ENCODE data around the gene TNIK.

DNA sequence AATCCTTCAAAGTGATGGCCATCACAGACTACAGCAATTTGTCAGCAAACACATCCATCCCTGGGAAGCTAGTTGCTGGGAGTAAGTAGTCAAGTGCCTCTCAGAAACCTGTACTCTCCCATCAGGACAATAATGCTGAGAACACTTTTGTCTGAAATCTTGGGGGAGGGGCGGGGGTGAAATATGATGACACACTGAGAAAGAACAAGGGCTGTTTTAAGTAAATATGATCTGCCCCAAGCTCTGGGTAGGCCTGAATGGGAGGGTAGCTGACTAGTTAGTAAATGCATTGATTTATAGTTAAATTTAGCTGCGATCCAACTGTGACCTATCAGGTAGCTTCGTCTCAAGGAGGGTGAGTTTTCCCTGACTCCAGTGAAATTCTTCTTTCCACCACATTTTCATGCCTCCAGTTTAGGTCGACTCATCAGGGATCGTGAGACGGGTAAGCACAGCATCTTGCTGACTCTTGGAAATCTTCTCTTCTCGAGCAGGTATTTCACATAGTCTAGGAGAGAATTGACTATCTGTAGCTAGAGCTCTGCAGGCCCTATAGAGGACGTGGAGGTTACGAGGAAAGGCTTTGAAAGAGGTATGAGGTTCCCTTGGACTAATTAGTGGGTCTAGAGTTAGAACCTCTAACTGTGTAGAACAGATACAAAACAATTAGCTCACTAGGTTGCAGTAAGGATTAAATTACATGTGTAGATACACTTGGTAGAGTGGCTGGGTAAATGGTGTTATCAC, 220.3 kb downstream of the TNIK start:
- TF ChIP-seq, protein P1, sequence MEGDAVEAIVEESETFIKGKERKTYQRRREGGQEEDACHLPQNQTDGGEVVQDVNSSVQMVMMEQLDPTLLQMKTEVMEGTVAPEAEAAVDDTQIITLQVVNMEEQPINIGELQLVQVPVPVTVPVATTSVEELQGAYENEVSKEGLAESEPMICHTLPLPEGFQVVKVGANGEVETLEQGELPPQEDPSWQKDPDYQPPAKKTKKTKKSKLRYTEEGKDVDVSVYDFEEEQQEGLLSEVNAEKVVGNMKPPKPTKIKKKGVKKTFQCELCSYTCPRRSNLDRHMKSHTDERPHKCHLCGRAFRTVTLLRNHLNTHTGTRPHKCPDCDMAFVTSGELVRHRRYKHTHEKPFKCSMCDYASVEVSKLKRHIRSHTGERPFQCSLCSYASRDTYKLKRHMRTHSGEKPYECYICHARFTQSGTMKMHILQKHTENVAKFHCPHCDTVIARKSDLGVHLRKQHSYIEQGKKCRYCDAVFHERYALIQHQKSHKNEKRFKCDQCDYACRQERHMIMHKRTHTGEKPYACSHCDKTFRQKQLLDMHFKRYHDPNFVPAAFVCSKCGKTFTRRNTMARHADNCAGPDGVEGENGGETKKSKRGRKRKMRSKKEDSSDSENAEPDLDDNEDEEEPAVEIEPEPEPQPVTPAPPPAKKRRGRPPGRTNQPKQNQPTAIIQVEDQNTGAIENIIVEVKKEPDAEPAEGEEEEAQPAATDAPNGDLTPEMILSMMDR (conservative IDR thresholded peaks at IDR 0.05; ENCODE audit: low read depth in 2 of 2), result no peak
- TF ChIP-seq POLR2AphosphoS5 (IDR thresholded peaks at IDR 0.05; ENCODE audit: low read depth), result no peak
- TF ChIP-seq EZH2phosphoT487 (IDR thresholded peaks at IDR 0.05; ENCODE audit: unreplicated experiment), result no peak
- TF ChIP-seq CREB1 (CRISPR knock-in tag; IDR thresholded peaks at IDR 0.05; ENCODE audit: low read depth), result no peak
- TF ChIP-seq STAT1 (IDR thresholded peaks at IDR 0.05; ENCODE audit: unreplicated experiment), result no peak
- no peak for TF ChIP-seq EZH2 (IDR thresholded peaks at IDR 0.05; ENCODE audit: low read depth, unreplicated experiment)
- TF ChIP-seq, protein P2, sequence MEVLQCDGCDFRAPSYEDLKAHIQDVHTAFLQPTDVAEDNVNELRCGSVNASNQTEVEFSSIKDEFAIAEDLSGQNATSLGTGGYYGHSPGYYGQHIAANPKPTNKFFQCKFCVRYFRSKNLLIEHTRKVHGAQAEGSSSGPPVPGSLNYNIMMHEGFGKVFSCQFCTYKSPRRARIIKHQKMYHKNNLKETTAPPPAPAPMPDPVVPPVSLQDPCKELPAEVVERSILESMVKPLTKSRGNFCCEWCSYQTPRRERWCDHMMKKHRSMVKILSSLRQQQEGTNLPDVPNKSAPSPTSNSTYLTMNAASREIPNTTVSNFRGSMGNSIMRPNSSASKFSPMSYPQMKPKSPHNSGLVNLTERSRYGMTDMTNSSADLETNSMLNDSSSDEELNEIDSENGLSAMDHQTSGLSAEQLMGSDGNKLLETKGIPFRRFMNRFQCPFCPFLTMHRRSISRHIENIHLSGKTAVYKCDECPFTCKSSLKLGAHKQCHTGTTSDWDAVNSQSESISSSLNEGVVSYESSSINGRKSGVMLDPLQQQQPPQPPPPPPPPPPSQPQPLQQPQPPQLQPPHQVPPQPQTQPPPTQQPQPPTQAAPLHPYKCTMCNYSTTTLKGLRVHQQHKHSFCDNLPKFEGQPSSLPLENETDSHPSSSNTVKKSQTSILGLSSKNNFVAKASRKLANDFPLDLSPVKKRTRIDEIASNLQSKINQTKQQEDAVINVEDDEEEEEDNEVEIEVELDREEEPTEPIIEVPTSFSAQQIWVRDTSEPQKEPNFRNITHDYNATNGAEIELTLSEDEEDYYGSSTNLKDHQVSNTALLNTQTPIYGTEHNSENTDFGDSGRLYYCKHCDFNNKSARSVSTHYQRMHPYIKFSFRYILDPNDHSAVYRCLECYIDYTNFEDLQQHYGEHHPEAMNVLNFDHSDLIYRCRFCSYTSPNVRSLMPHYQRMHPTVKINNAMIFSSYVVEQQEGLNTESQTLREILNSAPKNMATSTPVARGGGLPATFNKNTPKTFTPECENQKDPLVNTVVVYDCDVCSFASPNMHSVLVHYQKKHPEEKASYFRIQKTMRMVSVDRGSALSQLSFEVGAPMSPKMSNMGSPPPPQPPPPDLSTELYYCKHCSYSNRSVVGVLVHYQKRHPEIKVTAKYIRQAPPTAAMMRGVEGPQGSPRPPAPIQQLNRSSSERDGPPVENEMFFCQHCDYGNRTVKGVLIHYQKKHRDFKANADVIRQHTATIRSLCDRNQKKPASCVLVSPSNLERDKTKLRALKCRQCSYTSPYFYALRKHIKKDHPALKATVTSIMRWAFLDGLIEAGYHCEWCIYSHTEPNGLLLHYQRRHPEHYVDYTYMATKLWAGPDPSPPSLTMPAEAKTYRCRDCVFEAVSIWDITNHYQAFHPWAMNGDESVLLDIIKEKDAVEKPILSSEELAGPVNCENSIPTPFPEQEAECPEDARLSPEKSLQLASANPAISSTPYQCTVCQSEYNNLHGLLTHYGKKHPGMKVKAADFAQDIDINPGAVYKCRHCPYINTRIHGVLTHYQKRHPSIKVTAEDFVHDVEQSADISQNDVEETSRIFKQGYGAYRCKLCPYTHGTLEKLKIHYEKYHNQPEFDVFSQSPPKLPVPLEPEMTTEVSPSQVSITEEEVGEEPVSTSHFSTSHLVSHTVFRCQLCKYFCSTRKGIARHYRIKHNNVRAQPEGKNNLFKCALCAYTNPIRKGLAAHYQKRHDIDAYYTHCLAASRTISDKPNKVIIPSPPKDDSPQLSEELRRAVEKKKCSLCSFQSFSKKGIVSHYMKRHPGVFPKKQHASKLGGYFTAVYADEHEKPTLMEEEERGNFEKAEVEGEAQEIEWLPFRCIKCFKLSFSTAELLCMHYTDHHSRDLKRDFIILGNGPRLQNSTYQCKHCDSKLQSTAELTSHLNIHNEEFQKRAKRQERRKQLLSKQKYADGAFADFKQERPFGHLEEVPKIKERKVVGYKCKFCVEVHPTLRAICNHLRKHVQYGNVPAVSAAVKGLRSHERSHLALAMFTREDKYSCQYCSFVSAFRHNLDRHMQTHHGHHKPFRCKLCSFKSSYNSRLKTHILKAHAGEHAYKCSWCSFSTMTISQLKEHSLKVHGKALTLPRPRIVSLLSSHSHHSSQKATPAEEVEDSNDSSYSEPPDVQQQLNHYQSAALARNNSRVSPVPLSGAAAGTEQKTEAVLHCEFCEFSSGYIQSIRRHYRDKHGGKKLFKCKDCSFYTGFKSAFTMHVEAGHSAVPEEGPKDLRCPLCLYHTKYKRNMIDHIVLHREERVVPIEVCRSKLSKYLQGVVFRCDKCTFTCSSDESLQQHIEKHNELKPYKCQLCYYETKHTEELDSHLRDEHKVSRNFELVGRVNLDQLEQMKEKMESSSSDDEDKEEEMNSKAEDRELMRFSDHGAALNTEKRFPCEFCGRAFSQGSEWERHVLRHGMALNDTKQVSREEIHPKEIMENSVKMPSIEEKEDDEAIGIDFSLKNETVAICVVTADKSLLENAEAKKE (CRISPR knock-in tag; IDR thresholded peaks at IDR 0.05), result no peak
- TF ChIP-seq, protein P3, sequence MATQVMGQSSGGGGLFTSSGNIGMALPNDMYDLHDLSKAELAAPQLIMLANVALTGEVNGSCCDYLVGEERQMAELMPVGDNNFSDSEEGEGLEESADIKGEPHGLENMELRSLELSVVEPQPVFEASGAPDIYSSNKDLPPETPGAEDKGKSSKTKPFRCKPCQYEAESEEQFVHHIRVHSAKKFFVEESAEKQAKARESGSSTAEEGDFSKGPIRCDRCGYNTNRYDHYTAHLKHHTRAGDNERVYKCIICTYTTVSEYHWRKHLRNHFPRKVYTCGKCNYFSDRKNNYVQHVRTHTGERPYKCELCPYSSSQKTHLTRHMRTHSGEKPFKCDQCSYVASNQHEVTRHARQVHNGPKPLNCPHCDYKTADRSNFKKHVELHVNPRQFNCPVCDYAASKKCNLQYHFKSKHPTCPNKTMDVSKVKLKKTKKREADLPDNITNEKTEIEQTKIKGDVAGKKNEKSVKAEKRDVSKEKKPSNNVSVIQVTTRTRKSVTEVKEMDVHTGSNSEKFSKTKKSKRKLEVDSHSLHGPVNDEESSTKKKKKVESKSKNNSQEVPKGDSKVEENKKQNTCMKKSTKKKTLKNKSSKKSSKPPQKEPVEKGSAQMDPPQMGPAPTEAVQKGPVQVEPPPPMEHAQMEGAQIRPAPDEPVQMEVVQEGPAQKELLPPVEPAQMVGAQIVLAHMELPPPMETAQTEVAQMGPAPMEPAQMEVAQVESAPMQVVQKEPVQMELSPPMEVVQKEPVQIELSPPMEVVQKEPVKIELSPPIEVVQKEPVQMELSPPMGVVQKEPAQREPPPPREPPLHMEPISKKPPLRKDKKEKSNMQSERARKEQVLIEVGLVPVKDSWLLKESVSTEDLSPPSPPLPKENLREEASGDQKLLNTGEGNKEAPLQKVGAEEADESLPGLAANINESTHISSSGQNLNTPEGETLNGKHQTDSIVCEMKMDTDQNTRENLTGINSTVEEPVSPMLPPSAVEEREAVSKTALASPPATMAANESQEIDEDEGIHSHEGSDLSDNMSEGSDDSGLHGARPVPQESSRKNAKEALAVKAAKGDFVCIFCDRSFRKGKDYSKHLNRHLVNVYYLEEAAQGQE (IDR thresholded peaks at IDR 0.05; ENCODE audit: unreplicated experiment), result no peak
- no peak for TF ChIP-seq ZNF114 (CRISPR knock-in tag; IDR thresholded peaks at IDR 0.05)
- no peak for TF ChIP-seq NANOG (IDR thresholded peaks at IDR 0.05; ENCODE audit: borderline replicate concordance)
- TF ChIP-seq, protein P4, sequence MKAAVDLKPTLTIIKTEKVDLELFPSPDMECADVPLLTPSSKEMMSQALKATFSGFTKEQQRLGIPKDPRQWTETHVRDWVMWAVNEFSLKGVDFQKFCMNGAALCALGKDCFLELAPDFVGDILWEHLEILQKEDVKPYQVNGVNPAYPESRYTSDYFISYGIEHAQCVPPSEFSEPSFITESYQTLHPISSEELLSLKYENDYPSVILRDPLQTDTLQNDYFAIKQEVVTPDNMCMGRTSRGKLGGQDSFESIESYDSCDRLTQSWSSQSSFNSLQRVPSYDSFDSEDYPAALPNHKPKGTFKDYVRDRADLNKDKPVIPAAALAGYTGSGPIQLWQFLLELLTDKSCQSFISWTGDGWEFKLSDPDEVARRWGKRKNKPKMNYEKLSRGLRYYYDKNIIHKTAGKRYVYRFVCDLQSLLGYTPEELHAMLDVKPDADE (IDR thresholded peaks at IDR 0.05), result no peak
- TF ChIP-seq JUNB (IDR thresholded peaks at IDR 0.05; ENCODE audit: unreplicated experiment), result no peak
- TF ChIP-seq ZNF331 (CRISPR knock-in tag; IDR thresholded peaks at IDR 0.05; ENCODE audit: low read depth), result no peak
